GM12878 (cell line): ENCODE results near the gene SASH1. TPM values are rescaled to one million over a fixed set of nuclear protein-coding genes. Genes with fewer than 3 reads are reported as not detected.

Experiments
- ATAC-seq: fragments of 200-7000 bp; cut with Tn5 transposase; 3 replicates; pipeline ENCODE4 v1.9.1; 2020; ENCODE audit warnings: mild to moderate bottlenecking, moderate library complexity
- BruUV-seq: library from RNA; stranded (reverse); fragments of 400-500 nt; replicated peaks from 2 replicates; lab custom pipeline; 2021; lab: Mats Ljungman, UMichigan
- CTCF ChIA-PET: fragments of 300-600 bp; sonication (Branson Sonifier 250); formaldehyde crosslinking; extraction: SDS; loops from one replicate; lab custom pipeline; 2021; ENCODE audit warnings: inconsistent platforms; lab: Yijun Ruan, JAX
- POLR2A ChIA-PET: fragments of 350-600 bp; formaldehyde crosslinking; extraction: SDS; loops from one replicate; lab custom pipeline; 2021; ENCODE audit warnings: inconsistent platforms; lab: Charles Lee
- RAD21 ChIA-PET: fragments of 300-600 bp; sonication (Branson Sonifier 250); formaldehyde crosslinking; loops from one replicate; lab custom pipeline; 2023; ENCODE audit warnings: antibody characterized with exemption; ENCODE audit not compliant: unreplicated experiment; lab: Charles Lee
- SMC1A ChIA-PET: fragments of 300-600 bp; sonication (Branson Sonifier 250); formaldehyde crosslinking; loops from one replicate; lab custom pipeline; 2023; ENCODE audit not compliant: unreplicated experiment, uncharacterized antibody; lab: Charles Lee
- DNase-seq: peaks from one replicate; pipeline ENCODE4 v3.0.0-alpha.2; 2011; ENCODE audit warnings: low read depth, low spot score
- FAIRE-seq: peaks from 3 replicates; lab custom pipeline; 2011; peaks lifted over from hg19 to GRCh38; lab: Jason Lieb, UNC
- H2AFZ ChIP-seq: 2 replicates; pipeline ENCODE4 v1.6.0; 2011; ENCODE audit warnings: low read depth, low read length, control low read depth; ENCODE audit not compliant: control insufficient read depth
- H3K27ac ChIP-seq: 2 replicates; pipeline ENCODE4 v1.5.1; 2011; ENCODE audit warnings: control low read depth; ENCODE audit not compliant: control insufficient read depth, insufficient read depth
- H3K27me3 ChIP-seq, 2 experiments: replicated peaks in 1 of 2; 2 replicates each; pipeline versions ENCODE4 v1.6.0 to v1.6.1; 2011; ENCODE audit warnings: low read length in 1 of 2; ENCODE audit not compliant: control insufficient read depth in 2 of 2, insufficient read depth in 2 of 2
- H3K36me3 ChIP-seq, 2 experiments: 2 replicates each; pipeline ENCODE4 v1.5.1; 2011; ENCODE audit warnings: low read length in 1 of 2; ENCODE audit not compliant: control insufficient read depth in 2 of 2, insufficient read depth in 2 of 2
- H3K4me1 ChIP-seq: 2 replicates; pipeline ENCODE4 v1.6.1; 2011; ENCODE audit warnings: mild to moderate bottlenecking, low read length, moderate library complexity, mixed read lengths; ENCODE audit not compliant: control insufficient read depth, insufficient read depth
- H3K4me2 ChIP-seq: 2 replicates; pipeline ENCODE4 v1.6.0; 2011; ENCODE audit warnings: control low read depth; ENCODE audit not compliant: control insufficient read depth, insufficient read depth
- H3K4me3 ChIP-seq: fragments of 200-600 bp; sonication (generic); 2 replicates; pipeline ENCODE4 v1.5.1; 2016
- H3K79me2 ChIP-seq: 2 replicates; pipeline ENCODE4 v1.6.0; 2011; ENCODE audit warnings: low read length; ENCODE audit not compliant: control insufficient read depth, insufficient read depth
- H3K9ac ChIP-seq: 2 replicates; pipeline ENCODE4 v1.8.0; 2011; ENCODE audit warnings: low read length, control low read depth, mixed read lengths; ENCODE audit not compliant: control insufficient read depth, insufficient read depth
- H3K9me3 ChIP-seq: replicated peaks from 3 replicates; pipeline ENCODE4 v1.5.1; 2011; ENCODE audit warnings: mild to moderate bottlenecking, low read length; ENCODE audit not compliant: control insufficient read depth, insufficient read depth
- H4K20me1 ChIP-seq: 2 replicates; pipeline ENCODE4 v1.6.0; 2011; ENCODE audit not compliant: control insufficient read depth, insufficient read depth
- BACH1 ChIP-seq: fragments of 450-650 bp; IDR thresholded peaks from 2 replicates; pipeline ENCODE4 v1.6.1; 2017; ENCODE audit warnings: mild to moderate bottlenecking, borderline replicate concordance
- BMI1 ChIP-seq: fragments of 450-650 bp; IDR thresholded peaks from 2 replicates; pipeline ENCODE4 v1.6.1; 2016; ENCODE audit warnings: mild to moderate bottlenecking, moderate library complexity, borderline replicate concordance
- CEBPB ChIP-seq, 2 experiments: fragments of 150-350 bp in 1 of 2; IDR thresholded peaks; 2 replicates each; pipeline ENCODE4 v1.6.1; 2012 to 2014; ENCODE audit warnings: low read depth in 2 of 2, low read length in 2 of 2, borderline replicate concordance in 1 of 2, inconsistent platforms in 1 of 2
- CREM ChIP-seq: IDR thresholded peaks from 2 replicates; pipeline ENCODE4 v1.6.1; 2014; ENCODE audit warnings: antibody characterized with exemption, low read depth
- EED ChIP-seq: sonication (generic); IDR thresholded peaks from 2 replicates; pipeline ENCODE4 v1.6.1; 2016; ENCODE audit warnings: antibody characterized with exemption, low read depth
- HDAC2 ChIP-seq: fragments of 200-600 bp; sonication (generic); IDR thresholded peaks from 2 replicates; pipeline ENCODE4 v1.6.1; 2017
- MYC ChIP-seq: IDR thresholded peaks from 2 replicates; pipeline ENCODE4 v1.6.1; 2011; ENCODE audit warnings: mild to moderate bottlenecking, low read length, moderate library complexity, inconsistent platforms; ENCODE audit not compliant: insufficient read depth, insufficient replicate concordance, insufficient read length, severe bottlenecking
- NFIC ChIP-seq: IDR thresholded peaks from 2 replicates; pipeline ENCODE4 v1.6.1; 2012; ENCODE audit warnings: low read depth, mild to moderate bottlenecking, inconsistent platforms, low read length, moderate library complexity
- NR2C2 ChIP-seq: IDR thresholded peaks from 2 replicates; pipeline ENCODE4 v1.6.1; 2011; ENCODE audit warnings: borderline replicate concordance, low read depth; ENCODE audit not compliant: control insufficient read depth, insufficient read length
- PKNOX1 ChIP-seq: fragments of 450-650 bp; IDR thresholded peaks from 2 replicates; pipeline ENCODE4 v1.6.1; 2016; ENCODE audit warnings: mild to moderate bottlenecking
- RUNX3 ChIP-seq: IDR thresholded peaks from 2 replicates; pipeline ENCODE4 v1.6.1; 2012; ENCODE audit warnings: low read length, inconsistent platforms
- SKIL ChIP-seq: fragments of 450-650 bp; IDR thresholded peaks from 2 replicates; pipeline ENCODE4 v1.6.1; 2017; ENCODE audit warnings: mild to moderate bottlenecking, low read depth, inconsistent platforms; ENCODE audit not compliant: poor library complexity, severe bottlenecking
- SRF ChIP-seq, 2 experiments: IDR thresholded peaks; 2 replicates each; pipeline ENCODE4 v1.6.1; 2011; ENCODE audit warnings: low read depth in 2 of 2, low read length in 2 of 2, mild to moderate bottlenecking in 1 of 2, moderate library complexity in 1 of 2
- STAT1 ChIP-seq: fragments of 450-650 bp; conservative IDR thresholded peaks from 2 replicates; pipeline ENCODE4 v1.6.1; 2014; ENCODE audit warnings: antibody characterized with exemption, mild to moderate bottlenecking
- TAF1 ChIP-seq: IDR thresholded peaks from 2 replicates; pipeline ENCODE4 v1.6.1; 2011; ENCODE audit warnings: mild to moderate bottlenecking, low read depth, low read length, borderline replicate concordance
- WGBS: methylation state at CpG from one replicate; pipeline ENCODE4 v1.1.6; 2016; ENCODE audit warnings: low lambda C conversion rate; ENCODE audit not compliant: insufficient replicate concordance, insufficient coverage; ENCODE audit errors: missing lambda C conversion rate; 5-methylcytosine and 5-hydroxymethylcytosine counted together
- in situ Hi-C: fragments of 300-500 bp; cut with MboI; formaldehyde crosslinking; loops from 9 replicates; pipeline ENCODE4 v1.14.3; 2018; ENCODE audit warnings: mixed read lengths
- intact Hi-C: fragments of 100-400 bp; cut with micrococcal nuclease; formaldehyde crosslinking; loops from one replicate; pipeline ENCODE4 v1.14.2; 2022; ENCODE audit not compliant: unreplicated experiment
- polyA plus RNA-seq, 11 experiments: library from polyadenylated mRNA; depleted of rRNA in 4 of 11; unstranded in 6 of 11; stranded (reverse) in 5 of 11; fragments of >200 nt; fragmentation: Nextera tagmentation in 4 of 11; fragmentation: Illumina TruSeq in 1 of 11; extraction: Ambion mirVana in 4 of 11; extraction: Trizol in 1 of 11; gene quantifications; 1 replicate in 1 of 11; 2 replicates in 10 of 11; pipeline versions ENCODE4 v1.2.1 to v1.2.3, GENCODE V29; 2011 to 2016; ENCODE audit warnings: inconsistent platforms in 2 of 11, missing spikeins in 2 of 11, low read depth in 1 of 11
- total RNA-seq, 4 experiments: library from RNA; depleted of rRNA in 3 of 4; stranded (reverse); fragments of >200 nt in 3 of 4; fragmentation: Illumina TruSeq in 1 of 4; extraction: Trizol in 1 of 4; gene quantifications; 2 replicates each; pipeline versions ENCODE4 v1.2.1 to v1.2.3, GENCODE V29; 2013 to 2021

The SASH1 gene
- total and polyA plus RNA-seq, 10 of the 15 experiments (the other 5 are each of a cell fraction or from before 2014, with no cell fraction given), result 0.01 to 0.73 (median 0.14) TPM; not detected in 4

- RAD21 ChIA-PET, result no interaction called here
- TF ChIP-seq STAT1 (no peak), EED (no peak), NFIC (no peak), CREM (no peak), BACH1 (no peak), HDAC2 (no peak), TAF1 (no peak), SRF (IDR thresholded peaks at IDR 0.05; ENCODE audit: low read depth in 2 of 2, low read length in 2 of 2) (no peak), CEBPB (IDR thresholded peaks at IDR 0.05; ENCODE audit: borderline replicate concordance in 1 of 2, low read depth in 2 of 2, low read length in 2 of 2) (no peak), RUNX3 (no peak), NR2C2 (no peak), SKIL (no peak), PKNOX1 (no peak), BMI1 (no peak), MYC (no peak)
- Histone ChIP-seq H3K27me3 (no peaks in the 10 kb centered on the region), H3K4me3 (no peak overlapping the region), H3K9me3 (no peaks in the 10 kb centered on the region), H3K9ac (no peak overlapping the region), H3K27ac (no peak overlapping the region), H4K20me1 (no peaks in the 10 kb centered on the region), H3K4me2 (no peak overlapping the region), H3K79me2 (no peaks in the 10 kb centered on the region), H3K36me3 (no peaks in the 10 kb centered on the region), H2AFZ (no peak overlapping the region), H3K4me1 (no peaks in the 10 kb centered on the region)
- in situ Hi-C loops (no loop called here), intact Hi-C loops (no loop called here)
- FAIRE-seq, result no peak
- 54% methylated on average over 4 of the region's 4 CpGs for WGBS
- no peak for DNase-seq
- POLR2A ChIA-PET, result no interaction called here
- BruUV-seq, result no TSS peak
- ATAC-seq, result no peak
- CTCF ChIA-PET, result no interaction called here
- SMC1A ChIA-PET, result no interaction called here
Measured at GRCh38 chr6:148423133-148423532, 80.5 kb downstream of the SASH1 start.
